Stimulated activated CD4-positive, alpha-beta T cell treated with anti-CD3 and anti-CD28 coated beads, Interleukin-15, amount 100 ng/mL, for 48 hours (primary cell): ENCODE results near the gene ADGRB2.
A peak's percentile ranks its signal among the peaks of the same experiment; 100 is the strongest.

Experiments
- DNase-seq, 2 donors: peaks; one replicate each; pipeline ENCODE4 v3.0.0-alpha.2; 2020; ENCODE audit warnings: low read depth in 2 of 2

The ADGRB2 gene, protein sequence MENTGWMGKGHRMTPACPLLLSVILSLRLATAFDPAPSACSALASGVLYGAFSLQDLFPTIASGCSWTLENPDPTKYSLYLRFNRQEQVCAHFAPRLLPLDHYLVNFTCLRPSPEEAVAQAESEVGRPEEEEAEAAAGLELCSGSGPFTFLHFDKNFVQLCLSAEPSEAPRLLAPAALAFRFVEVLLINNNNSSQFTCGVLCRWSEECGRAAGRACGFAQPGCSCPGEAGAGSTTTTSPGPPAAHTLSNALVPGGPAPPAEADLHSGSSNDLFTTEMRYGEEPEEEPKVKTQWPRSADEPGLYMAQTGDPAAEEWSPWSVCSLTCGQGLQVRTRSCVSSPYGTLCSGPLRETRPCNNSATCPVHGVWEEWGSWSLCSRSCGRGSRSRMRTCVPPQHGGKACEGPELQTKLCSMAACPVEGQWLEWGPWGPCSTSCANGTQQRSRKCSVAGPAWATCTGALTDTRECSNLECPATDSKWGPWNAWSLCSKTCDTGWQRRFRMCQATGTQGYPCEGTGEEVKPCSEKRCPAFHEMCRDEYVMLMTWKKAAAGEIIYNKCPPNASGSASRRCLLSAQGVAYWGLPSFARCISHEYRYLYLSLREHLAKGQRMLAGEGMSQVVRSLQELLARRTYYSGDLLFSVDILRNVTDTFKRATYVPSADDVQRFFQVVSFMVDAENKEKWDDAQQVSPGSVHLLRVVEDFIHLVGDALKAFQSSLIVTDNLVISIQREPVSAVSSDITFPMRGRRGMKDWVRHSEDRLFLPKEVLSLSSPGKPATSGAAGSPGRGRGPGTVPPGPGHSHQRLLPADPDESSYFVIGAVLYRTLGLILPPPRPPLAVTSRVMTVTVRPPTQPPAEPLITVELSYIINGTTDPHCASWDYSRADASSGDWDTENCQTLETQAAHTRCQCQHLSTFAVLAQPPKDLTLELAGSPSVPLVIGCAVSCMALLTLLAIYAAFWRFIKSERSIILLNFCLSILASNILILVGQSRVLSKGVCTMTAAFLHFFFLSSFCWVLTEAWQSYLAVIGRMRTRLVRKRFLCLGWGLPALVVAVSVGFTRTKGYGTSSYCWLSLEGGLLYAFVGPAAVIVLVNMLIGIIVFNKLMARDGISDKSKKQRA (N-terminal part only)

GRCh38 chr1:31764312-31765040 lies at the start of gene ADGRB2:
Gene ADGRB2, minus strand, starts transcription at chr1:31764340. Its CDS starts 7,119 bp downstream, at chr1:31757221.
- DNase-seq: no peak

- DNase-seq: no peak
Measured at GRCh38 chr1:31812158-31812829, 48.2 kb upstream of the ADGRB2 start.

GRCh38 chr1:31811605-31812004 lies 47.5 kb upstream of the ADGRB2 start:
- no peak for DNase-seq

DNA sequence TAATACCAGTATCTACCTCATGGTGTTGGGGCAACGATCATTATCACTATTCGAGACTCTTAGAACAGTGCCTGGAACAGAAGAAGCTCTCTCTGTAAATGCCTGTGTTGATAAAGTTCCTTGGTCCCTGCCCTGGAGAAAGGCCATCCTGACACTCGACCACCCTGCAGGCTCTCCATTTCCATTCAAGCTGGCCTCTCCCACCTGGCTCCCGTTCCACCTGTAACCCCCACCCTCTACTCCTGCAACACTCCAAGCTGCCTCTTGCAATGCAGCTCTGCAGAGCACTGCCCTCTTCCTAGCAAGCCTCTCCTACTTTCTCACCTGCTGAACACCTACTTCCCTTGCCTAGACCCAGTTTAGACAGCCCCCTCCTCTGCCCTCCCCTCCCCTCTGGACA lies 45.6 kb upstream of the ADGRB2 start:
- DNase-seq: no peak

DNA sequence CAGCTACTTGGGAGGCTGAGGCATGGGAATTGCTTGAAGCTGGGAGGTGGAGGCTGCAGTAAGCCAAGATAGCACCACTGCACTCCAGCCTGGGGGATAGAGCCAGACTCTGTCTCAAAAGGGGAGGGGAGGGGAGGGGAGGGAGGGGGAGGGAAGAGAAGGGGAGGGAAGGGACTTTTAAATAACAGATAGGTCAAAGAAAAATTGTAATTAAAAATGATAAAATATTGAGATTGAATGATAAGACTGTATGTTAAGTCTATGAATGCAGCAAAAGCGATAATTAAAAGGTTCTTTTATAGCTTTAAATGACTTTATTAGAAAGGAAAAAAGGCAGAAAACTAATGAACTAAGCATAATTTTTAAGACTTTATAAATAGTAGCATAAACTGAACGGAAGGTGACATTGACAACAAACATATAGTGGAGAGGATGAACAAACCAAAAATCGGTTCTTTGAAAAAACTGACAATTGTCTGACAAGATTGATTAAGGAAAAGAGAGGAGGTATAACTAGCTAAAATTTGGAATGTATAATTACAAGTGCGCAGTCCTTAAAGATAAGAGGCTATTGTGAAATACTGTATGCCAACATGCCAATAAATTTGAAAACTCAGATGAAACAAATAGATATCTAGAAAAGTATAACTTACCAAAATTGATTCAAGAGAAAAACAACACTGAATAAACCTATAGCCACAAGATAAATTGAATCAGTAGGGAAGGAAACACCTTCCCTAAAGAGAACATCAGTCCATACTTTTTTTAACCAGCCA lies 43.3 kb upstream of the ADGRB2 start:
- no peak for DNase-seq

GRCh38 chr1:31805318-31805717 lies 41.2 kb upstream of the ADGRB2 start:
- DNase-seq: no peak

DNA sequence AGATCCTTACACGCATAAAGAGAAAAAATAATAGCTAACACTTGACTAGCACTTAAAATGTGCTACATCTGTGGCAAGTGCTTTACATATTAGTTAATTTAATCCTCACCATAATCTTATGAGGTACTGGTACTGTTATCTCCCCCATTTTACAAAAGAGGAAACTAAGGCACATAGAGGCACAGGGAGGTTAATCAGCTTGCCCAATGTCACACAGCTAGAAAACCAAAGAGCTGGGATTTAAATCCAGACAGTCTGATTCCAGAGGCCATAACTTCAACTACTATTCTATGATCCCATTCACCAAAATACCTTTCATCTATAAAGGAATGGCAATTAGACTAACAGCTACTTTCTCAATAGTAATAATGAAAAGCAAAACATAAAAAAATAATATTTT lies 40.0 kb upstream of the ADGRB2 start:
- no peak for DNase-seq

GRCh38 chr1:31803610-31804009 lies 39.5 kb upstream of the ADGRB2 start:
- no peak for DNase-seq

DNA sequence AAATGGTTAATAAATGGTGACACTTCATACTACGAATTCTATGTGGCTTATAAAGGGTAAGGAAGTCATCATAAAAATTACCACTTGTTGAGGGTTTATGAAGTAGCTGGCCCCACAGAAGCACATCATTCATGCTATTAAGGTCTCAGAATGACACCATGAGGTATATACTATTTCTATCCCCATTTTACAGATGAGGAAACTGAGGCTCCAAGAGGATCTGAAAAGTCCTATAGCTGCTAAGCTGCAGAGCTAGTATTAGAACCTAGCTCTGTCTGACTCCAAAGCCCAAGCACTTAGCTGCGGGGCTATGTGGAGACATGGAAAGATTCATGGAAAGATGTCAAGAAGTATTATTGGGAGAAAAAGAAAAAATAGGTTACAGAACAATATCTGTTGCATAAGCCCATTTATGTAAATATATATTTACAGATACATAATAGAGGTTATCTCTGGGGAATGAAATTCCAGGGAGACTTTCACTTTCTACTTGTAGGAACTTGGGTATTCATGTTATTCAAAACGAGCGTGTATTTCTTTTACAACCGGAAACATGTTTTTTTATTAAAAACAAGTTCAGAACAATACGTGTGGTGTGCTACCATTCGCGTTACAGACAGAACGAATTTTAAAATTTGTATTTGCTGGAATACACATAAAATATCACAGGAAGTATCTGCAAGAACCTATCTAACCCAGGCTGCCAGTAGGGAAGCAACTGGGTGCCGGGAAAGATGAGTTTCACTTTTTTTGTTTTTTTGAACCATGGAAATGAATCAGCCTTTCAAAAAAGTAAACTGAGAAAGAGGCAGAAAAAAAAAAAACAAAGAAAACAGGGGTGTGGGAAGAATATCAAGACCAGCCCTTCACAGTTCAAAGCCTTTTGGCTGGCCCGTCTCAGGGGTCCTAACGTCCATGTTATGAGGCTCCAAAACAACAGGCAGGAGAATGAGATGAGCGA lies 38.3 kb upstream of the ADGRB2 start:
- no peak for DNase-seq

DNA sequence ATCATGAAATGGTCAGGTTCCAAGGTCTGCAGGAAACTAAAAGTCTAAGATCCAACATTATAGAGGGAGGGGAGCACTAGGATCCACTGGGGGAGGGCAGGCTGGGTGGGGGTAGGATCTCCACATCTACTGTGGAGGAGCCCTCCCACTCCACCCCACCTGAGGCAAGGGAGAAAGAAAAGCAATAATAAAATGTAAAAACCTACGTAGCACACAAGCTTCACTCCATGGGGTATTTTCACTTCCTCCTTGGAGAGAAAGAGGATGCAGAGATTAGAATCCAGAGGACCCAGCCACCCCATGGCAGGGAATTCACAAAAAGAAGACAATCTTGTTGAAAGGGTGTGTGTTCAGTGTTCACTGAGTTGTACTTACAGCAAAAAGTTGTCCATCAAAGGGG lies 37.3 kb upstream of the ADGRB2 start:
- no peak for DNase-seq

DNA sequence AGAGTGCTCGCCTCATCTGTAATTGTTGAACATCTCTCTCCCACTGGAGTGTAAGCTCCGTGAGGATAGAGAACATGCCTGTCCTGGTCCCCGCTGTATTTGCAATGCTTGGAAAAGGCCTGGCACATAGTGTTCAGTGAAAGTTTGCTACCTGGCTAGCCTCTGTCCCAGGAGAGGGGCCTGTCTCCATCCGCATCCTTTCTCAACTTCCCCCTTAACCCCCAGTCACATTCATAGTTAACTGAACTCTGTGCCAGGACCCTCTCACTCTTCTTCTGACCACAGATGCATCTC lies 36.5 kb upstream of the ADGRB2 start:
- DNase-seq: no peak

DNA sequence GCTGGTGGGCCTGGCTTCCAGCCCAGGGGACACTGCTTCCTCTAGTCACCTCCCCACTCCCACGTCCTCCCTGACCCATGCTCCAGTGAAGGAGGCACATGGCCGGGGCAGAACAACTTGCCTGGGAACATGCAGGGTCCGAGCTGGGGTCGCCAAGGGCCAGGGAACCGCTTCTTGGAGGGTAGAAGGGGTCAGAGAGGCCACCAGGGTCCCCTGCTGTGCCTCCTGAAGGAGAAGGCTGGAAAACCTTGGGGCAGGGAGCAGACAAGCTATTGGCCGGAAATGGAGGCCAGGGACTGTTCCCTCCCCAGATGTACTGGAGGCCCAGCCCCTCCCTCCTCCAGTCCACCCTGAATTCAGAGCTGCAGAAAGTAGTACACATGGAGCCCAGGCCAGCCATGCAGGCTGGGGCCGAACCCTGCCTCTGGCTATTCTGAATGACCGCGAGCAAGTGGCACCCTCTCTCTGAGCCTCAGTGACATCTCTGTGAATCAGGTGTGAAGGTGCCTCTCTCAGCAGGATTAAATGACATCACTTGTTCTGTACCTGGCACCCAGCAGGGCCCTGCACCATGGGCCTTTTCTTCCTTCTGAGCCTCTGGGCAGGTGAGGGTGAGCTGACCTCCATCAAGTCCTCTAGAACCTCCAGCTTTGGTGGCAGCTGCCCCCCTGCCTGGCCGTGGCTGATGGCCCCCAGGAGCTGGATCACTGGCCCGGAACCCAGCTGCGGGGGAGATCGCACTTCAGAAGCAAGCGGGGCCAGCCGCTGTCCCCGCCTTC lies 35.9 kb upstream of the ADGRB2 start:
- DNase-seq: no peak

DNA sequence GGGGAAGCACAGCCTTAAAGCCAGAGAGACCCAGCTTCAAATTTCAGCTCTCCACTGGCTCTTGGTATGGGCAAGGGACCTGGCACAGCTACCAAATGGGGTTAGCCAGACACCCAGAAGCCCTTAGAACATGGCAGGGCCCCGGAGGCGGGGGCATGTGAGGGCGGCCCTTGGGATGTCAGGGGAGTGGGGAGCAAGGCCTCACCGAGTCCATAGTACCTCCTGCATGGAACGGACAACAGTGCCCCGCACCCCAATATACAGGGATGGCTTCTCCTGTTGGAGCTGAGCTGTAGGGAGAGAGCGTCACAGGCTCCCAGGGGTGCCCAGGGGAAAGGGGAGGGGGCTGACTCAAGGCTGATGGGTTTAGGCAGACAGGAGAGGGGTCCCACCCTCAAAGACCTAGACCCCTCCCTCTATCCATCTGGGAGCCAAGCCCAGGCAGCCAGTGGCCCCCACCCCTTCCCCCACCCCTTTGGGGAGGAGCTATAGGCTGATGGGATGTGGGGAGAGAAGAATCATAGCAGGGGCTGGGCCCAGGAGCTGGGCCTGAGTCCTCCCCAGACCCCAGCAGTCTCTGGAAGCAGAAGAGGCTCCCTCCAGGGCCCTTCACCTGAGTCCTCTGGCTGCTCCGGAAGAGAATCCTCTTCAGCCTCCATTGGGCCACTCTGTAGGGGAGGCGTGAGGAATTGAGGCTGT lies 35.2 kb upstream of the ADGRB2 start:
- no peak for DNase-seq

DNA sequence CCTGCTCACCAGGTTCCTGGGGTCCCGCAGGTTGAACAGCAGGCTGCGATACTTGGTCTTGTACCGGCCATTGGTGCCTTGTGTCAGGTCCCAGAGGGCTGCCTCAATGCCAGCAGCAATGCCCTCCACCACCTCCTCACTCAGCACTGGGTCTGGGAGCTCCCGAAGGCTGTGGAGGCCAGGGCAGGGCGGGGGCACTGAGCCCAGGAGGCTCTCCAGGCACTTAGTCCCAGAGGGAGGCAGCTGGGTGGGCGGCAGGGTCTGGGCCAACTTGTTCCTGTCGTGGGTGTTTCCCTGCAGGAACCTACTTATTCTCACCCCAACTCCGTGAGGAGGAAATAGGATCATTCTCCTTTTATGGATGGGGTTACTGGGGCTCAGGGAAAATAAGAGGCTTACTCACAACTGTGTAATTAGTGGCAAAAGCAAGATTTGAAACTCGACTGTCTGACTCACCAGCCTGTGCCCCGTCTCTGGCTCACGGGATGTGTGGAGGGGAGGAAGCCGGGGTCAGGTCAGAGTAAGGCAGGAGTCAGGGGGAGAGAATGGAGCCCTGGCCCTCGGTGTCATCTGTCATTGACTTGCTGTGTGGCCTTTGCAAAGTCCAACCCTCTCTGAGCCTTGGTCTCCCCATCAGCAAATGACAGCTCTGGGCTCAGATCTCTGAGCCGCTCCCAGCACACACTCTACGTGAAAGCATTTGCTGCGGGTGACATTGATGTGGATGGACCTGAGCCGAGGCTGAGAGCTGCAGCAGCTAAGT lies 34.5 kb upstream of the ADGRB2 start:
- peak; percentile 31 to 41 for DNase-seq

DNA sequence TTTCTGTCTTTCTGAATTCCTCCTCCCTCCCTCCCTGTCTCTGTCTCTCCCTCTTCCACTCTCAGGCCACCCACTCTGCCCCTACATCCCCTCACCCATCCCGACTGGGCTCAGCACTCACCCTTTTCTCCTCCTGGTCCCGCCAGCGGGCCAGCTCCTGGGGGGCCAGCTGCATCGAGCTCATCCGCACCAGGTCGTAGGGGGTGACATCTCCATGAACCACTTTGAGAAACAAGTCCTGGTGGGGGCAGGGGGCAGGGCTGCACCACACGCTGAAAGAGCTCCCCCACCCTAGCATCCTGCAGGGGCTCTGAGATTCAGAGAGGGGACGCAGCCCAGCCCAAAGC lies 33.9 kb upstream of the ADGRB2 start:
- DNase-seq: no peak

GRCh38 chr1:31797216-31797615 lies 33.1 kb upstream of the ADGRB2 start:
- DNase-seq: no peak

DNA sequence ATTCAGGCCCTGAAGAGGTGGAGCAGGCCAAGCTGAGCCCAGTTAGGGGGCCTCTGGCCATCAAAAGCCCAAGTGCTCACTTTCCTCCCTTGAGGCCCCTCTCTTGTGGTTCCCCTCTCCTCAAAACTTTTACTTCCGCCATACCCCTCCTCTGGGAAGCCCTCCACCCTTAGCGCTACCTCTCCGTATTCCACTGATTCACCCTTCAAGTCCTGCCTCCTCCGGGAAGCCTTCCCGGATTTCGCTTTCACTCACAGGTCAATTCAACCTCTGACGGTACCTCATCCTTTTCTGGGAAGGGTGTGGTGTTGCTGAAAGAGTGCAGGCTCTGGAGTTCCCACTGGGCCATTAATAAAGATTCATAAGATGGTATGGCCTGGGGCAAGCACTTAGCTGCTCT lies 32.6 kb upstream of the ADGRB2 start:
- no peak for DNase-seq
